GM06990 (cell line): ENCODE measurements around the gene NT5DC1.

Source experiments
- DNase-seq: peaks from one replicate; pipeline ENCODE4 v3.0.0-alpha.2; 2011; ENCODE audit not compliant: insufficient read length; ENCODE audit errors: extremely low read depth
- H3K27me3 ChIP-seq: replicated peaks from 2 replicates; pipeline ENCODE4 v1.6.0; 2011; ENCODE audit warnings: low read length; ENCODE audit not compliant: control insufficient read depth, insufficient read depth
- H3K36me3 ChIP-seq: 2 replicates; pipeline ENCODE4 v1.5.1; 2011; ENCODE audit warnings: low read length; ENCODE audit not compliant: control insufficient read depth, insufficient read depth
- H3K4me3 ChIP-seq: replicated peaks from 2 replicates; pipeline ENCODE4 v1.5.1; 2011; ENCODE audit warnings: low read depth, mild to moderate bottlenecking, control low read depth, low read length
- CTCF ChIP-seq: IDR thresholded peaks from 2 replicates; pipeline ENCODE4 v1.5.1; 2011; ENCODE audit warnings: low read length, control low read depth, mild to moderate bottlenecking, inconsistent platforms; ENCODE audit not compliant: insufficient read depth, poor library complexity, severe bottlenecking

Gene NT5DC1

GRCh38 chr6:116291701-116292396 lies 191.2 kb downstream of the NT5DC1 start:
- no peak for TF ChIP-seq CTCF
- H3K4me3 ChIP-seq = no peak overlapping the region
- DNase-seq = no peak
- H3K36me3 ChIP-seq = no peaks in the 10 kb centered on the region
- no peaks in the 10 kb centered on the region for H3K27me3 ChIP-seq

GRCh38 chr6:116292553-116292952 lies 191.9 kb downstream of the NT5DC1 start:
- Histone ChIP-seq H3K36me3 (no peaks in the 10 kb centered on the region), H3K27me3 (no peaks in the 10 kb centered on the region), H3K4me3 (no peak overlapping the region)
- TF ChIP-seq CTCF = no peak
- DNase-seq = no peak

GRCh38 chr6:116298273-116298672 lies 197.6 kb downstream of the NT5DC1 start:
- no peak for TF ChIP-seq CTCF
- Histone ChIP-seq H3K36me3 (no peaks in the 10 kb centered on the region), H3K4me3 (no peak overlapping the region), H3K27me3 (no peaks in the 10 kb centered on the region)
- DNase-seq = no peak

- H3K36me3 ChIP-seq = no peaks in the 10 kb centered on the region
- DNase-seq = no peak
- H3K4me3 ChIP-seq = no peak overlapping the region
- H3K27me3 ChIP-seq = no peaks in the 10 kb centered on the region
- TF ChIP-seq CTCF = no peak
Observed at GRCh38 chr6:116298973-116299372, 198.3 kb downstream of the NT5DC1 start.
